ENCODE measurements around the gene ELOVL2. TPM values are rescaled to one million over a fixed set of nuclear protein-coding genes. Genes with fewer than 3 reads are reported as not detected.

ELOVL2 gene
- polyA plus RNA-seq, 3 donors, result not detected

GRCh38 chr6:11083491-11083890 is 39.4 kb upstream of the ELOVL2 start:
- Histone ChIP-seq H3K4me1 (ENCODE audit: control insufficient read depth in 1 of 2, insufficient read depth in 2 of 2, low read length in 2 of 2) (no peaks in the 10 kb centered on the region), H3K9me3 (replicated peaks in 1 of 2; ENCODE audit: control insufficient read depth in 1 of 2, insufficient read depth in 1 of 2, low read length in 2 of 2) (peaks cover 0 to 2% of the 10 kb centered on the region in 2 donors), H3K4me2 (replicated peaks; ENCODE audit: extremely low read depth, low read length, poor library complexity, severe bottlenecking) (no peak overlapping the region), H4K20me1 (ENCODE audit: insufficient read depth, low read length) (no peaks in the 10 kb centered on the region), H3K27me3 (ENCODE audit: control insufficient read depth in 2 of 2, insufficient read depth in 2 of 2, low read length in 2 of 2) (no peaks in the 10 kb centered on the region), H3K27ac (ENCODE audit: low read depth in 1 of 2, low read length in 2 of 2) (no peak overlapping the region), H3K79me2 (ENCODE audit: insufficient read depth, low read length) (no peaks in the 10 kb centered on the region), H2AFZ (ENCODE audit: insufficient read depth, low read depth, low read length, poor library complexity, severe bottlenecking) (no peak overlapping the region), H3K4me3 (replicated peaks in 1 of 3; ENCODE audit: low read depth in 2 of 3, low read length in 3 of 3) (no peak overlapping the region), H3K36me3 (replicated peaks in 1 of 2; ENCODE audit: control insufficient read depth in 1 of 2, insufficient read depth in 2 of 2, low read length in 2 of 2) (no peaks in the 10 kb centered on the region), H3K9ac (ENCODE audit: insufficient read depth, low read length, poor library complexity, severe bottlenecking) (no peak overlapping the region)
- DNase-seq, result no peak
- Mint-ChIP-seq H3K27me3 (ENCODE audit: low read depth in 3 of 3) (peaks cover 5 to 9% (median 6%) of the 10 kb centered on the region in 3 donors), H3K4me3 (no peak overlapping the region), H3K4me1 (no peaks in the 10 kb centered on the region), H3K9me3 (peaks cover 0 to 18% (median 4%) of the 10 kb centered on the region in 7 donors), H3K27ac (no peak overlapping the region), H3K36me3 (no peaks in the 10 kb centered on the region)
- no CpG with 5 or more reads among the region's 4 CpGs for WGBS (ENCODE audit: insufficient coverage)
- intact Hi-C loops (cut with micrococcal nuclease), result no loop called here
- TF ChIP-seq CTCF (IDR thresholded peaks at IDR 0.05), result no peak

GRCh38 chr6:11080296-11080695 is 36.2 kb upstream of the ELOVL2 start:
- H3K4me2 ChIP-seq (replicated peaks; ENCODE audit: extremely low read depth, low read length, poor library complexity, severe bottlenecking), result no peak overlapping the region
- no peaks in the 10 kb centered on the region for H3K36me3 ChIP-seq (replicated peaks in 1 of 2; ENCODE audit: control insufficient read depth in 1 of 2, insufficient read depth in 2 of 2, low read length in 2 of 2)
- Mint-ChIP-seq H3K4me3 (no peak overlapping the region), H3K27ac (no peak overlapping the region), H3K4me1 (no peaks in the 10 kb centered on the region), H3K9me3 (peaks cover 0 to 10% (median 3%) of the 10 kb centered on the region in 7 donors), H3K27me3 (ENCODE audit: low read depth in 3 of 3) (peaks cover 3 to 9% (median 4%) of the 10 kb centered on the region in 3 donors), H3K36me3 (no peaks in the 10 kb centered on the region)
- H3K9me3 ChIP-seq (replicated peaks in 1 of 2; ENCODE audit: control insufficient read depth in 1 of 2, insufficient read depth in 1 of 2, low read length in 2 of 2), result peaks cover 0 to 2% of the 10 kb centered on the region in 2 donors
- WGBS (ENCODE audit: insufficient coverage), result no CpG with 5 or more reads among the region's 3 CpGs
- H3K9ac ChIP-seq (ENCODE audit: insufficient read depth, low read length, poor library complexity, severe bottlenecking), result no peak overlapping the region
- no peaks in the 10 kb centered on the region for H3K27me3 ChIP-seq (ENCODE audit: control insufficient read depth in 2 of 2, insufficient read depth in 2 of 2, low read length in 2 of 2)
- DNase-seq, result no peak
- no peak overlapping the region for H3K27ac ChIP-seq (ENCODE audit: low read depth in 1 of 2, low read length in 2 of 2)
- TF ChIP-seq CTCF (IDR thresholded peaks at IDR 0.05), result no peak
- H2AFZ ChIP-seq (ENCODE audit: insufficient read depth, low read depth, low read length, poor library complexity, severe bottlenecking), result peak overlapping the region; percentile 20
- no peaks in the 10 kb centered on the region for H3K79me2 ChIP-seq (ENCODE audit: insufficient read depth, low read length)
- no peaks in the 10 kb centered on the region for H4K20me1 ChIP-seq (ENCODE audit: insufficient read depth, low read length)
- H3K4me3 ChIP-seq (replicated peaks in 1 of 3; ENCODE audit: low read depth in 2 of 3, low read length in 3 of 3), result no peak overlapping the region
- intact Hi-C loops (cut with micrococcal nuclease), result no loop called here
- no peaks in the 10 kb centered on the region for H3K4me1 ChIP-seq (ENCODE audit: control insufficient read depth in 1 of 2, insufficient read depth in 2 of 2, low read length in 2 of 2)
